NCI-H69 (cell line): Measurements from ENCODE around the gene MMD2.

Experiments
- DNase-seq: peaks from one replicate; lab custom pipeline; 2025; lab: John Stamatoyannopoulos, UW

MMD2 gene

DNA sequence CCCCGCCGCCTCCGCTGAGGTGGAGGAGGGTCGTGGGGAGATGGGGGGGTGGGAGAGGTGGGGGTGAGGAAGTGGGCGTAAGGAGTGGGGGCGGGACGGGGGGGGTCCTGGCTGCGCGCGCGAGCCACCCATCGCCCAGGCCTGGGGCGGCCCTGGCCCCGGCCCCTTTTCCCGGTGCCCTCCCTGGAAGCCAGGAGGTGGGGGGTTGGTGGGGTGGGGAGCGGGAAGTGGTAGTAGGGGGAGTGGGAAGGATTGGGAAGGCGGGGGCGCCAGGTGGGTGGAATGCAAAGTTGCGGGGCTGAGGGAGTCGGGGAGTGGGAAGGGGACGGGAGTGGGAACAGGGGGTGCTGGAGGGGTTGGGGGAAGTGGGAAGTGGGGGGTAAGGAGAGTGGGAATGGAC lies 319 bp upstream of the MMD2 start:
- DNase-seq: no peak

DNA sequence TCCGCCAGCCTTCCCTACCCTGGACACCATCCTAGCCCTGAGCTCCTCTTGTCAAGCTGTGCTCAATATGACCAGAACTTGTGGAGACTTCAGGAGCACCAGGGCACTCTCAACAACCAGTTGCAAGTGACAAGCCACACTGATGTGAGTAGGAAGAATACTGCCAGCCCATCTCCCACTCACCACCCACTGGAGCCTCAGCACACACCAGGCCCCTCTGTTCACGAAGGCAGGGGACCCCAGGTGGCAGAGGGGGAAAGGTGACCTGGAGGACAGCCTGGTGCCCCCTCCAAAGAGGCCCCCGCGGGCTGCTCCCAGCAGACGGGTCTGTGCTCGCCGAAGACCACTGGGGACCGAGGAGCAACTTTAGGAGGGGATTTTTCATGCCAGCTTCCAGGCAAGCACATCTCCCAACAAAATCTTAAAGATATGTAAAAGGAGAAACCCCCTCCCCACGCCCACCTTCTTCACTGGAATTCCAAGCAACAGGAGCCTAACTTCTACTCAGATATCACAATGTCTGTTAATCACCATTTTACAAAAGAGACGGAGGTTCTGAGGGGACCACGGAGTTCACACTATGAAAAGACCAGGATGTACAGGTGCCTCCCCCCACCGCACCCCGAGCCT lies 1.0 kb downstream of the MMD2 start:
- no peak for DNase-seq

DNA sequence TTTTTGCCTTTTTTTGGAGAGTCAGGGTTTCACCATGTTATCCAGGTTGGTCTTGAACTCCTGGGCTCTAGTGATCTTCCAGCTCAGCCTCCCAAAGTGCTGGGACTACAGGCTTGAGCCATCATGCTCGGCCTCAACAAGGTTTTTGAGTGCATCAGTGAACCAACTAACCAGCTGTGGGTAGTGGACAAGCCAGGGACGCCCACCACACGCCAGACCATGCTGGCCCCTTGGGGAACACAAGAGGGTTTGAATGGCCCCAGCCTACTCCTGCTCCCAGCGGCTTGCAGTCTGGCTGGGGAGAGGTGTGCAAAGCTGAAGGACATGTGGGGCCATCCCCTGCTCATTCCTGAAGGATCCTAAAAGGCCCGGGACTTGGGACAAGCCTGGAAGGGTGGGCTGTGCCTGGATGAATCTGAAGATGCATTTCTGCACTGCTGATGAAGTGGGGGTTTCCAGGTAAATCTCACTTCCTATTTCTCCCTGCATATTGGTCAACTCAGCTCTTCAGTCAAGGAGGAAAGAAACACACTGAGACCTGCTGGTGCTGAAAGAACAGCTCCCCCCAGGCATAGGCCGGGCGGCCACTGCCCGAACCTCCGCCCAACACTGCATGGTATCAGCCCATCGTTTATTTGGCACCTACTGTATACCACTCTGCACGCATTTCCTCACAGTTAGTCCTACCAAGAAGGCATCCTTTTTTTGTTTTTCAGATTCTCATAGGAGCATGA lies 6.9 kb downstream of the MMD2 start:
- DNase-seq: no peak

DNA sequence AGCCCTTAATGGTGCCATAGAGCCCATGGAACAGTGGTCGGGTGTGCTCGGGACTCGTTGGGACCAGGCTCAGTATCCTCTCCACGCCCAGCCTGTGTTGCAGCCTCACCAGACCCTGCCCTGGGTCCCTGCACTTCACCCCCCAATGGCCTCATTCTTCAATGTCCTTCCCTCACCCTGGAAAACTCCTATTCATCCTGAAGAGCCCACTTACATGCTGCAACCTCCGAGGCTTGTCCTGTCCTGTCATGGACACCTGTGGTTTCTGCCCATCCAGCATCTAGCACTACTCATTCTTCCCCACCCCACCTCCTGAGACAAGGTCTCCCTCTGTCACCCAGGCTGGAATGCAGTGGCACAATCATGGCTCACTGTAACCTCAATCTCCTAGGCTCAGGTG lies 7.7 kb downstream of the MMD2 start:
- DNase-seq: no peak

DNA sequence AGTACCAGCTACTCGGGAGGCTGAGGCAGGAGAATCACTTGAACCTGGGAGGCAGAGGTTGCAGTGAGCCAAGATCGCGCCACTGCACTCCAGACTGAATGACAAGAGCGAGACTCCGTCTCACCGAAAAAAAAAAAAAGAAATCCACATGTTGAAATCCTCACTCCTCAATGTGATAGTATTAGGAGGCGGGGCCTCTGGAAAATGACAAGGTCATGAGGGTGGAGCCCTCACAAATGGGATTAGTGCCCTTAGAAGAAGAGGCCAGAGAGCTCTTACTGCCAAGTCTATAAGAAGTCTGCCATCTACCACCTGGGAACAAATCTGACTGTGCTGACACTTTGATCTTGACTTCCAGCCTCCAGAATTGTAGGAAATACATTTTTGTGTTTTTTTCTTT lies 10.6 kb downstream of the MMD2 start:
- no peak for DNase-seq

DNA sequence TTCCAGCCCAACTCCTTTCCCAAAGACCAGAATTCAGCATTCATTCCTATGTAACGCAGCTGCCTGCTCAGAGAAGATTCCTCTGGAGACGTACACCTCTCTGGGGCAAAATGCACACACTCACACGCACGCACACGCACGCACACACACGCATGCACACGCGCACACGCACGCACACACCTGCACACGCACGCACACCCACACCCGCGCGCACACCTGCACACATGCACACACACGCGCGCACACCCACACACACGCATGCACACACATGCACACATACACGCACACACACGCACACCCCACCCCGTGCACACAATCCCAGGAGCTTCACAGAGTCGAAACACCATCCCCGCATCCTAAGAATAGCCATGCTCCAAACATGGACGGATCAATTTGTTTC lies 13.0 kb downstream of the MMD2 start:
- DNase-seq: no peak

DNA sequence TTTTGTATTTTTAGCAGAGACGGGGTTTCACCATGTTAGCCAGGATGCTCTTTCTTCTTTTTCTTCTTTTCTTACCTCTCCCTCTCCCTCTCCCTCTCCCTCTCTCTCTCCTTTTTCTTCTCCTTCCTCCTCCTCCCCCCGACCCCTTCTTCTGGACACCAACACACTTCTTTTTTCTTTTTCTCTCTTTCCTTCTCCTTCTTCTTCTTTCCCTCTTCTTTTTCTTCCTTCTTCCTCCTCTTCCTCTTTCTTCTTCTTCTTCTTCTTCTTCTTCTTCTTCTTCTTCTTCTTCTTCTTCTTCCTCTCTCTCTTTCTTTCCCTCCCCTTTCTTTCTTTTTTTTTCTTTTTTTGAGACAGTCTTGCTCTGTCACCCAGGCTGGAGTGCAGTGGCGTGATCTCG lies 14.0 kb downstream of the MMD2 start:
- DNase-seq: no peak

DNA sequence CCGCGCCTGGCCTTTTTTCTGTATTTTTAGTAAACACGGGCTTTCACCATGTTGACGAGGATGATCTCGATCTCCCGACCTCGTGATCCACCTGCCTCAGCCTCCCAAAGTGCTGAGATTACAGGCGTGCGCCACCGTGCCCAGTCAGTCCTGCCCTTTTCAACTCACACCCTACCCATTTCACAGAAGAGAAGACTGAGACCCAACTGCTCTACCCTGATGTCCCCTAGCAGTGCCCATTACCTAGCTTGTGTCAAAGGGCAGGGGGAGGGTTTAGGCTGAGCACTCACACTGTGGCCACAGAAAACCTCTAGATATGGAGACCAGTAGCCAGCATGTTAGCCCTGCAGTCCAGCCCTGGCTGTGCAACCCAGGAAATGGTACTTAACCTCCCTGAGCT lies 15.7 kb downstream of the MMD2 start:
- DNase-seq: no peak

DNA sequence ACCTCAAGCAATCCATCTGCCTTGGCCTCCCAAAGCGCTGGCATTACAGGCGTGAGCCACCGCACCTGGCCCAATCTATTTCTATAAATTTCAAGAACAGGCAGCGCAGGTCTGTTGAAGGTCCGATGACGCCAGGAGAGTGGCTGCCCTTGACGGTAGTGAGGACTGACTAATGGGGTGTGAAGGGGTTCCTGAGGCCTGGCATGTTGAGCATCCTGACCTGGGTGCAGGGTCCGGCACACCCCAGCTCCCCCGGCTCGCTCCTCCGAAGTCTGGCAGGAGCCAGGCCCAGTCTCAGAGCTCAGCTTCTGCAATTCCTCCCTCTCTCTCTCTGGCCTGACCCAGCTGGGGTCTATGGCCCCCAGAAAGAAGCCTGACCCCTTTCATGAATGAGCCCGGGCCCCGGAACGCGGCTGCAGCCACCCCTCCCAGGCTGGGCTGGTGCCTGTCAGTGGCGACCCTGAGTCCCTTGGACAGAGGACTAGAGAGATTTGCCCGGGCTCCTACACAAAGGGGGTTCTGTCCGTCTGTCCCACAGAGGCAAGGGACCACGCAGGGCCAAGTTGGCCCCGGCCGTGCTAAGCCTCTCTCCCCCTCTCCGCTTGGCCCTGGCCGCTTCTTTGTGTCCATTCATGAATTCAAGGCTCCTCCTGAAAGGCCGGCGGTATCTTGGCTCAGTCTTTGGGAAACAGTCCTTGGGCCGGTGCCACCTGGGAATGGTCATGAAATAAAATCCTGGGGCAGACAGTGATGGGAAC lies 18.8 kb downstream of the MMD2 start:
- no peak for DNase-seq

DNA sequence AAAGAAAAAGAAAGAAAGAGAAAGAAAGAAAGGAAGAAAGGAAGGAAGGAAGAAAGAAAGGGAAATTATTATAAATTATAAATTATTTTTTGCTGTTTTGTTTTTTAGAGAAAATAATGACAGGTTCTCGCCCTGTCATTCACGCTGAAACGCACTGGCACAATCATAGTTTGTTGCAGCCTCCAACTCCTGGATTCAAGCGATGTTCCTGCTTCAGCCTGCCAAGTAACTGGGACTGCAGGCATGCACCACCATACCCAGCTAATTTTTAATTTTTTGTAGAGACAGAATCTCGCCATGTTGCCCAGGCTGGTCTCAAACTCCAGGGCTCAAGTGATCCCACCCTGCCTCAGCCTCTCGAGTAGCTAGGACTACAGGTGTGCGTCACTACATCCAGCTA lies 21.6 kb downstream of the MMD2 start:
- DNase-seq: no peak

DNA sequence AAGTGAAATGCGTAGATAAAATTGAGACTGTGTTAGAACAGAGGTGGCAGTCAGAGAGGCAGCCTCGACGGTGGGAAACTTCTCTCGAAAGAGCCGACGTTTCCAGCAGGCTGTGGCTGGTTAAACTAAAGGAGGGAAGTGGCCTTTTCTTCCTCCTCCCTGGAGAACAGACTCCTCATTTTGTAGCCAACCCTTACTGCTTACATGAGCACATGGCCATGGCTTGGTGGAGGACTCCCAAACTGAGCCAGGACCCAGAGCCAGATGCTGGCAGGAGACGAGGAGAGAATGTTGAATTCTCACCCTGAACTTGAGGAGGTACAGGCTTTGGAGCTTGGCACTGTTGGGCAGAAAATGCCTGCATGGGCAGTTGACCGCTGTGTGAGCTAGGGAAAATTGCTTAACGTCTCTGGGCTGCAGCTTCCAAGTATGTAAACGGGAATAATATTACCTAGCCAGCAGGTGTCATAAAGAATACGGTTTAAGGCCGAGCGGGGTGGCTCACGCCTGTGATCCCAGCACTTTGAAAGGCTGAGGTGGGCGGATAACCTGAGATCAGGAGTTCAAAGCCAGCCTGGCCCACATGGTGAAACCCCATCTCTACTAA lies 24.5 kb downstream of the MMD2 start:
- DNase-seq: no peak

DNA sequence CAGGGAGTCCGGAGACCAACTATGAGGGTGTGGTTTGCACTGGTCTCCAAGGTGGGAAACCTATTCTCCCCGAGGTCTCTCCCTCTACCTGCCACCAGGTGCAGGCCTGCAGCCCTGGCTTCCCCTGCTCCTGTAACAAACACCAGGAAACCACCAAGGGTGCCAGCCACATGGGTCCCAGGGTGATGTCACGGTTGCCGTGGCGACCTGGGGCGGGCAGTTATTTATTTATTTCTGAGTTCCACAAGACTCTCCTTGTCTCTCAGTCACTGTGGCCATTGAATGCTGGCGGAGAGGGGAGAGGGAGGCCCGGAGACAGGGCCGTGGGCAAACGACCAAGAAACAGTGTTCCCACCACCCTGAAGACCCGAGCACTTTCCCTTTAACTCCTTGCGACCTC lies 27.0 kb downstream of the MMD2 start:
- peak; percentile 91 for DNase-seq

DNA sequence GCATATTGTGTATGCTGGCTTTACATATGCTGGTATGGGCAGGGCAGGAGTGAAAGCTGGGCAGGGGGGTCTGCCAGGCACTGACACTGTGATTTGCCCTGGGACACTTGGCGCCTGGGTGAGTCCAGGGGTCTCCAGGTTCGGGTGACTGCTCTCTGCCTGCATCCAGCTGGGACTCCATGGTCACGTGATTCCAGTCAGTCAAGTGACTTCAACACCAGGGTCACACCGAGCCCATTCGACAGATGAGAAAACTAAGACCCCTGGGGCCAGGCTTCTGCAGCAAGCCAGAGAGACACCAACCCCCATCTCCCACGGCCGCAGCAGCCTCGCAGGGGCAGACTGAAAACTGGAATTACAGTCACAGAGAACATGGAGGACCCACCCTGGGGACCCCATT lies 30.0 kb downstream of the MMD2 start:
- no peak for DNase-seq

DNA sequence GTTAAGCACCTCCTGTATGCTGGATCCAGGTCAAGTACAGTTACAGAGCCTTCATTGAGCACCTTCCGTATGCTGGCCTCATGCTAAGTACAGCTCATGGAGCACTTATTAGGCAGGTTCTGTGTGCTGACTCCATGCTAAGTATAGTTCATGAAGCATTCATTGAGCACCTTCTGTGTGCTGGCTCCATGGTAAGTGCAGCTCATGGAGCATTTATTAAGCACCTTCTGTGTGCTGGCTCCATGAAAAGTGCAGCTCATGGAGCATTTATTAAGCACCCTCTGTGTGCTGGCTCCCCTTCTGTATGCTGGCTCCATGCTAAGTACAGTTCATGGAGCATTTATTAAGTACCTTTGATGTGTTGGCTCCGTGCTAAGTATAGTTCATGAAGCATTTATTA lies 30.5 kb downstream of the MMD2 start:
- DNase-seq: no peak

DNA sequence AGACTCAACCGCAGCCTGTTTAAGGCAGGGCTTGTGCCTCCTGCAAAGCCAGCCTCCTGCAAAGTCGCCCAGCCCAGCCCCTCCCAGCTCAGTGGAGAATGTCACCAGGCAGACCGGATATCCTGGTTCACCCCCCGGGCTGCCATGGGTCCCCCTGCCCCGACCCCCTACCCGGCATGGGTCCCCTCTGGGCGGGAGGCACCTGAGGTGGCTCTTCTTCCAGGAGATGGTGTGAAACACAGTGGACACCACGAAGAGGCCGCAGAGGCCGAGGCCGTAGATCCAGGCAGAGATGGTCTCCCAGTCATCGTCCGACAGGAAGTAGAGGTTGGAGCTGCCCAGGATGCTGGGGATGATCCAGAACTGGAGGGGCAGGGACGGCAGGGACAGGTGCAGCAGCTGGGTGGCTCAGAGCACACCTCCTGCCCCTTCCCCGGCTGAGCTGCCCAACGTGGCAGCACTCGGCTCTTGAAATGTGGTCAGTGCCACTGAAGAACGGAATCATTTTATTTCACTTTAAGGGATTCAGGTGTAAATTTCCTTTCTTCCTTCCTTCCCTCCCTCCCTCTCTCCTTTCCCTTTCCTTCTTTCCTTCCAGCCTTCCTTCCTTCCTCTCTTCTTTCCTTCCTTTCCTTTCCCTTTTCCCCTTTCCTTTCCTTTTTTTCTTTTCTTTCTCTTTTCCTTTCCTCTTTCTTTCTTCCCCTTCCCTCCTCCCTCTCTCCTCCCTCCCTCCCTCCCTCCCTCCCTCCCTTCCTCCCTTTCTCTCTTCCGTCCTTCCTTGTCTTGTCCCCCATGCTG lies 38.8 kb downstream of the MMD2 start:
- no peak for DNase-seq

DNA sequence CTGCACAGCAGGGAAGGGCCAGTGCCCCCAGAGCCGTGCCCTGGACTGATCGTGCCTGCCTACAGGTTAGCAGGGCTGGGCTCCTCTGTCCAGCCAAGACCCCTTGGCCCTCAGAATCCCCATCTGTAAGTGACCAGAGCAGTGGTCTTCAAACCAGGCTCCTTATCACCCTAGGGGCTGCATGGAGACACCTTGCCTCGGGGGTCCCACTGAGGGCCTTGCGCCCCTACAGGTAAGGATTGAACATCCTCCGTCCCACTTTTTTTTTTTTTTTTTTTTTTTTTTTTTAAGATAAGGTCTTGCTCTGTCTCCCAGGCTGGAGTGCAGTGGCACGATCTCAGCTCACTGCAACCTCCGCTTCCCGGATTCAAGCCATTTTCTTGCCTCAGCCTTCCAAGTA lies 42.9 kb downstream of the MMD2 start:
- DNase-seq: no peak

DNA sequence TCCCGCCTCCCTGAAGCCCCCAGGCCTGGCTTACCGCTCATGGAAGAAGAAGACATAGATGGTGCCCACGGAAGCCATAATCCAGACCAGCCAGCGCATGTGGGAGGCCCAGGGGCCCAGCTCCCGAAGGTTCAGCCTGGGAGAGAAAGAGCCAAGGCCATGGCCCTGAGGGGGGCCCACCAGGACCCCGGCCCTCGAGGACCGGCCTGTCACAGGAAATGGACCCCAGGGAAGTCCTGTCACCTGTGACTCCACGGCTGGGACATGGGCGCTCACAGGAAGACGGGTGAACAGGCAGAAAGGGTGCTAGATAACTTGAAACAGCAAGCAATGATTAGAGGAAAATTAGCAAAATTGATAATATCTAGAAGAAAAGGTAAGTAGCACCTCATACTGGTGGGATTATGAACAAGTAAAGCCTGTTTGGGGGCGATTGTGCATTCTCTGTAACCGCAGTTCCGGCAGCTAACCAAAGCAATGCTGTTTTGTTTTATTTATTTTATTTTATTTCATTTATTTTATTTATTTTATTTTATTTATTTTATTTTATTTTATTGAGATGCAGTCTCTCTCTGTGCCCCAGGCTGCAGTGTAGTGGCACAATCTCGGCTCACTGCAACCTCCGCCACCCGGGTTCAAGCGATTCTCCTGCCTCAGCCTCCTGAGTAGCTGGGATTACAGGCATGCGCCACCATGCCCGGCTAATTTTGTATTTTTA lies 47.7 kb downstream of the MMD2 start:
- no peak for DNase-seq

DNA sequence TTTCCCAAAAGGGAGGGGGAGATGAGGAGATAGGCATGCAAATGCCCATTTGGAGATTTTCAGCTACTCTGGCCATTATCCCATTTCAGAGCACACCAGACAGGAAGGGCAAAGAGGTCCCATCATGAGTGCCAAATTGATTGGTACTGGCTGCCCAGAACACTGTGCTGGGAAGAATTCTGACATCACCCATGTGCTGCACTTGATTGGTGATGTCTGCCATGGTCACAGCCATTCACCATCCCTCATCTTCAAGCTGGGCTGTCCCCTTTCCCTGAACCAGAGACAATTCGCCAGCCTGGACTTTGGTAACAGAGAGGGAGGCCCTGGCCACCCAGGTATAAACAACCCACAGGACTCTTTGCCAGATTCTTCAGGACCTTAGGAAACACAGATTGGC lies 52.3 kb downstream of the MMD2 start:
- DNase-seq: no peak

DNA sequence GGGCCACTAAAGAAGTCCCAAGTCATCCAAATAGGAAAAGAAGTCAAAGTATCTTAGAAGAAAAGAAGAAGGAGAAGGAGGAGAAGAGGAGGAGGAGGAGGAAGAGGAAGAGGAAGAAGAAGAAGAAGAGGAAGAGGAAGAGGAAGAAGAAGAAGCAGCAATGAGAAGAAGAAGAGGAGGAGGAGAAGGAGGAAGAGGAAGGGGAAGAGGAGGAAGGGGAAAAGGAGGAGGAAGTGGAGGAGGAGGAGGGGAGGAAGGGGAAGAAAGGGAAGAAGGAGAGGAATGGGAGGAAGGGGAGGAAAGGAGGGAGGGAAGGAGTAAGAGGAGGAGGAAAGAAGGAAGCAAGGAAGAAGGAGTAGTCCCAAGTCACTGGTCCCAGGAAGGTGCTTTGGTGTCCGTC lies 53.8 kb downstream of the MMD2 start:
- DNase-seq: no peak

DNA sequence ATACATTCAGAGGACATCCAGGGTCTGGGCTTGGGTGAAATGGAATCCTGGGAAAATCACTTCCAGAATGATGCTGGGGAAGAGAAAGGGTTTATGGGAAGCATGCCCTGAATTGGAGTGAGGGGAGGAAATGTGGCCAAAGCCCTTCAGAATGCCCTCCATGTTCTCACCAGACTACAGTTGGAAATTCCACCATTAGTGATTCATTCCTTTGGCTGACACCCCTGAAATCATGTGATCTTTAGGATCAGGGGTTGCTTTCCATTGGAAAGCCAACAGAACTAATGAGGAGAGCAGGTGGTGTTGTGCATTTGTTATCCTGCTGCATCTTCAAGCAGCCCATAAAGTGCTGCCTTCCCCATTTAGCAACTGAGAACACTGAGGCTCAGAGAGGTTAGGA lies 54.6 kb downstream of the MMD2 start:
- no peak for DNase-seq

DNA sequence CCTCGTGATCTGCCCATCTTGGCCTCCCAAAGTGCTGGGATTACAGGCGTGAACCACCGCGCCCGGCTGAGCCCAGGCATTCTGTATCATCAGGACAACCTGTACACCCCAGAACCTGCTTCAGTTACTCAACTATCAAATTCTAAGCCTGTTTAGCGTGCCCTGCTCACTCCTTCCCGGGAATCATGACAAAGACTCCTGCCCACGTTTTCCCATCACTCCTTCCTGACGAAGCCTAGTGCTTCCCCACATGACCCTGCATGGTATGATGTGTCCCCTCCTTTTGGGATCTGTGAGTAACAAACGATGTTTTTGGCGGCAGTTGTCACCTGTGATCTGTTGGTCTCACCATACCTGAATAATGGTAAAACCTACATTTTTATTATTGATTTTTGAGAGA lies 63.2 kb downstream of the MMD2 start:
- DNase-seq: no peak

DNA sequence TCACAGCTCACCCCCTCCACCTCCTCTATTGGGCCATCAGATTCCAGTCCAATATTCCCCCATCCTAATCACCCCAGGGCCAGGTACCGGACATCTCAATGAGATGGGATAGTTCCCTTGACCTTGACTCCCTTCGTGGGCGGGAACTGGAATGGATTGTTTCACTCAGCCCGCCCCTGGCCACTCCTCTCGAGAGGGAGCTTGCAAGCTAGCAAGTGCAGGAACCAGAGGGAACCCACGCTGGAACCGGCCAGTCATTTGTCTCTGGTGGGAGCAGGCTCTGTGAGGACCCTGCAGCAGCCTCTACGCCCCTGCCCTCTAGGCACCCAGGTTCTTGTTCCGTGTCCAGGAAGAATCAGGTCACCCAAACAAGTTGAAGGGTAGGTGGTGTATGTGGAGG lies 64.5 kb downstream of the MMD2 start:
- no peak for DNase-seq
